ENCODE data around the gene CCDC152. TPM values are rescaled to one million over a fixed set of nuclear protein-coding genes. Genes with fewer than 3 reads are reported as not detected.

The CCDC152 gene
- total and polyA plus RNA-seq, 2 experiments from 2014 or later, result 2.8 to 6.4 TPM

DNA sequence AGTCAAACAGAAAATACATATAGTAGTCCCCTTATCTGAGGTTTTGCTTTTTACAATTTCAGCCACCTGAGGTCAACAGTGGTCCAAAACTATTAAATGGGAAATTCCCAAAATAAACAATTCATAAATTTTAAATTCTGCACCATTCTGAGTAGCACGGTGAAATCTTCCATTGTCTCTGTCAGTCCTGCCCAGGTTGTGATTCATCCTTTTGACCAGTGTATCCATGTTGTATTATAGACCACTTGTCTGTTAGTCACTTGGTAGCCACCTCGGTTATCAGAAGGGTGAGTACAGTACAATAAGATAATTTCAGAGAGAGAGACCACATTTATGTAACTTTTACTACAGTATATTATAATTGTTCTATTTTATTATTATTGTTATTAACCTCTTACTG lies 2.8 kb downstream of the CCDC152 start:
- no peak overlapping the region for H3K4me2 ChIP-seq (ENCODE audit: unreplicated experiment)
- no peaks in the 10 kb centered on the region for H3K36me3 ChIP-seq (ENCODE audit: low read depth)
- no peaks in the 10 kb centered on the region for H3K9me2 ChIP-seq (ENCODE audit: insufficient read depth)
- H4K20me1 ChIP-seq (ENCODE audit: insufficient read depth), result no peaks in the 10 kb centered on the region
- no peaks in the 10 kb centered on the region for H3K79me2 ChIP-seq (ENCODE audit: insufficient read depth)
- H3F3A ChIP-seq (ENCODE audit: insufficient read depth), result no peaks in the 10 kb centered on the region
- no peak for DNase-seq
- H3K27me3 ChIP-seq (replicated peaks; ENCODE audit: insufficient read depth), result no peaks in the 10 kb centered on the region
- no peak overlapping the region for H3K27ac ChIP-seq
- H3K9me3 ChIP-seq (ENCODE audit: low read depth), result no peaks in the 10 kb centered on the region
- H2AFZ ChIP-seq, result no peak overlapping the region
- H3K9ac ChIP-seq, result no peak overlapping the region
- H3K4me1 ChIP-seq (ENCODE audit: insufficient read depth), result peaks cover 3% of the 10 kb centered on the region; the same call in 1 of the 2 replicates
- 68 to 78% methylated on average over 2 of the region's 2 CpGs for WGBS, 2 experiments (ENCODE audit: low coverage in 1 of 2, low lambda C conversion rate in 2 of 2, missing lambda C conversion rate in 2 of 2)
- TF ChIP-seq EZH2phosphoT487 (IDR thresholded peaks at IDR 0.05; ENCODE audit: insufficient read depth, low read depth) (no peak), EZH2 (IDR thresholded peaks at IDR 0.05; ENCODE audit: insufficient read depth, poor library complexity, severe bottlenecking) (no peak)
- in situ Hi-C loops (cut with MboI), result loop anchor here (25.0 kb wide), 1 partner anchor 897 kb away; the partner anchor contains the start of gene OXCT1
- H3K4me3 ChIP-seq, result no peak overlapping the region

DNA sequence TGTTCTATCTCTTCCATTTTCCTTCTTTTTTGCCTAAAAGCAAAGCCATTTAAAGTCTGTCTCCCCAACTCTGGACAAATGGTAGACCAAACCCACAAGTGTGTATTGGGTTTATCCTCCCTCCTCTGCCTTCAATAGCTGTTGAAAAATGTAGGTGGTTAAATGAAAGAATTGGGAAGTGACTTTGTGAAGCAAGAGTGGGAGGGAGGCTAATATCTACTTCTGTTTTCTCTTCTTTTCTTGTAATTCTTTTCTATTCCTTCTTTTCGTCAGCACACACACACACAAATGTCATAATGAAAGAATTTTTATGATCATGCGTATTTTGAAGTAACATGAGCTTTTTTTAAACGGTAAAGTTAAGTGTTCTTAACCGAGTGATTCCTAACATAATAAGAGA lies 3.8 kb downstream of the CCDC152 start:
- Histone ChIP-seq H3K36me3 (ENCODE audit: low read depth) (no peaks in the 10 kb centered on the region), H3K27ac (no peak overlapping the region), H3K27me3 (replicated peaks; ENCODE audit: insufficient read depth) (no peaks in the 10 kb centered on the region), H3K4me3 (no peak overlapping the region), H3K9me3 (ENCODE audit: low read depth) (no peaks in the 10 kb centered on the region), H3K79me2 (ENCODE audit: insufficient read depth) (no peaks in the 10 kb centered on the region), H3K9me2 (ENCODE audit: insufficient read depth) (no peaks in the 10 kb centered on the region), H4K20me1 (ENCODE audit: insufficient read depth) (no peaks in the 10 kb centered on the region), H3K4me1 (ENCODE audit: insufficient read depth) (peaks cover 3% of the 10 kb centered on the region; the same call in 1 of the 2 replicates), H3F3A (ENCODE audit: insufficient read depth) (no peaks in the 10 kb centered on the region), H2AFZ (no peak overlapping the region), H3K4me2 (ENCODE audit: unreplicated experiment) (no peak overlapping the region), H3K9ac (no peak overlapping the region)
- in situ Hi-C loops (cut with MboI), result loop anchor here (25.0 kb wide), 1 partner anchor 898 kb away; the partner anchor contains the start of gene OXCT1
- TF ChIP-seq EZH2phosphoT487 (IDR thresholded peaks at IDR 0.05; ENCODE audit: insufficient read depth, low read depth) (no peak), EZH2 (IDR thresholded peaks at IDR 0.05; ENCODE audit: insufficient read depth, poor library complexity, severe bottlenecking) (no peak)
- WGBS, 2 experiments (ENCODE audit: low coverage in 1 of 2, low lambda C conversion rate in 2 of 2, missing lambda C conversion rate in 2 of 2), result 96% methylated on average over 4 of the region's 4 CpGs
- DNase-seq, result no peak

DNA sequence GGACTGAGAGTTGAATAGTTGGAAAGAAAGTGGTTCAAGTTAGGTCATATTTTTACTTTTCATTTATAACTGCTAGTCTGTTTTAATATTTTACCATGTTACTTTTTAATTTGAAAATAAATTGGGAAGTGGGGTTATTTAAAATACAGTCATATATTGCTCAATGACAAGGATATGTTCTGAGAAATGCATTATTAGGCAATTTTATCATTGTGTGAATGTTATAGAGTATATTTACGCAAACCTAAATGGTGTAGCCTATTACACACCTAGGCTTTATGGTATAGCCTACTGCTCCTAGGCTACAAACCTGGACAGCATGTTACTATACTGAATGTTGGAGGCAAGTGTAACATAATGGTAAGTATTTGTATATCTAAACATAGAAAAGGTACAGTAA lies 5.2 kb downstream of the CCDC152 start:
- 95 to 98% methylated on average over 1 of the region's 1 CpG for WGBS, 2 experiments (ENCODE audit: low coverage in 1 of 2, low lambda C conversion rate in 2 of 2, missing lambda C conversion rate in 2 of 2)
- peaks cover 3% of the 10 kb centered on the region; the same call in 1 of the 2 replicates for H3K4me1 ChIP-seq (ENCODE audit: insufficient read depth)
- H3K9me2 ChIP-seq (ENCODE audit: insufficient read depth), result no peaks in the 10 kb centered on the region
- H3K27me3 ChIP-seq (replicated peaks; ENCODE audit: insufficient read depth), result no peaks in the 10 kb centered on the region
- TF ChIP-seq EZH2 (IDR thresholded peaks at IDR 0.05; ENCODE audit: insufficient read depth, poor library complexity, severe bottlenecking) (no peak), EZH2phosphoT487 (IDR thresholded peaks at IDR 0.05; ENCODE audit: insufficient read depth, low read depth) (no peak)
- no peaks in the 10 kb centered on the region for H3K9me3 ChIP-seq (ENCODE audit: low read depth)
- no peak overlapping the region for H3K4me3 ChIP-seq
- no peaks in the 10 kb centered on the region for H4K20me1 ChIP-seq (ENCODE audit: insufficient read depth)
- no peak overlapping the region for H3K27ac ChIP-seq
- in situ Hi-C loops (cut with MboI), result loop anchor here (25.0 kb wide), 1 partner anchor 899 kb away; the partner anchor contains the start of gene OXCT1
- H3F3A ChIP-seq (ENCODE audit: insufficient read depth), result no peaks in the 10 kb centered on the region
- no peak overlapping the region for H2AFZ ChIP-seq
- no peak overlapping the region for H3K4me2 ChIP-seq (ENCODE audit: unreplicated experiment)
- no peaks in the 10 kb centered on the region for H3K79me2 ChIP-seq (ENCODE audit: insufficient read depth)
- H3K9ac ChIP-seq, result no peak overlapping the region
- no peaks in the 10 kb centered on the region for H3K36me3 ChIP-seq (ENCODE audit: low read depth)
- no peak for DNase-seq

DNA sequence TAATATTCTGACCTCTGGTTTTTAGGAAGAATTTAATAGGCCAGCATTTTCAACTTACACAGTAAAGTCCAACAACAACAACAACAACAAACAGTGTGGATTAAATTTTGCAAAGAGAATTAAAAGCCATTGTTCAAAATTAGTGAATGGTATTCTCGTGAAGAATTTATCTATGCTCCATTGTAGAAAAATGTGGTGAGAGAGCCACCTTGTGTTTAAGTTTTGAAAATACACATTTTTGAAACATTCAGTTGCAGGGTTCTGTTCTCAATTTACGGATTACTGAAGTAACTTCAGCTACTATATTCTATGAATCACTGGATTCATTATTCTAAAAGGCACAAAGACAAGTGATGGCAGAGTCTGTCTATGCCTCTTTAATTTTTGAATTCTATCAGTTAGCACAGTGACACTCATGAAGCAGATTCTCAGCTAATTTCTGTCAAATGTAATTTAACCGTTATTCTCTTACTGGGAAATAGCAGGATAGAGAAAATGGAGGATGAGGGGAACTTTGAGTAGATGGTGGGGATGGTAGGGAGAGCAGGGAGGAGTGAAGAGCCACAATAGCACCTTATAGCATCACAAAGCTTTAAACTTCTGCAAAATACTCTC lies 11.0 kb downstream of the CCDC152 start:
- H3K9me3 ChIP-seq (ENCODE audit: low read depth), result no peaks in the 10 kb centered on the region
- WGBS, 2 experiments (ENCODE audit: low coverage in 1 of 2, low lambda C conversion rate in 2 of 2, missing lambda C conversion rate in 2 of 2), result 33 to 38% methylated on average over 3 of the region's 3 CpGs
- no peak for TF ChIP-seq EZH2 (IDR thresholded peaks at IDR 0.05; ENCODE audit: insufficient read depth, poor library complexity, severe bottlenecking)
- no peak for TF ChIP-seq EZH2phosphoT487 (IDR thresholded peaks at IDR 0.05; ENCODE audit: insufficient read depth, low read depth)
- no peaks in the 10 kb centered on the region for H3K4me1 ChIP-seq (ENCODE audit: insufficient read depth)
- H3K4me3 ChIP-seq, result no peak overlapping the region
- H3K36me3 ChIP-seq (ENCODE audit: low read depth), result no peaks in the 10 kb centered on the region
- in situ Hi-C loops (cut with MboI), result loop anchor here (25.0 kb wide), 1 partner anchor 905 kb away; the partner anchor contains the start of gene OXCT1
- H3K79me2 ChIP-seq (ENCODE audit: insufficient read depth), result no peaks in the 10 kb centered on the region
- H3K4me2 ChIP-seq (ENCODE audit: unreplicated experiment), result no peak overlapping the region
- no peaks in the 10 kb centered on the region for H4K20me1 ChIP-seq (ENCODE audit: insufficient read depth)
- no peak overlapping the region for H3K9ac ChIP-seq
- no peaks in the 10 kb centered on the region for H3F3A ChIP-seq (ENCODE audit: insufficient read depth)
- H3K27me3 ChIP-seq (replicated peaks; ENCODE audit: insufficient read depth), result no peaks in the 10 kb centered on the region
- no peaks in the 10 kb centered on the region for H3K9me2 ChIP-seq (ENCODE audit: insufficient read depth)
- peak; percentile 58 for DNase-seq
- H2AFZ ChIP-seq, result no peak overlapping the region
- no peak overlapping the region for H3K27ac ChIP-seq

All from GM23248 (cell line).